DND-41 (cell line): ENCODE results near the gene DSCAML1.

Experiments used
- ATAC-seq: fragments of 200-7000 bp; cut with Tn5 transposase; 3 replicates; pipeline ENCODE4 v1.9.1; 2021; ENCODE audit warnings: low read depth; ENCODE audit not compliant: insufficient read depth
- DNase-seq: peaks from one replicate; pipeline ENCODE4 v3.0.0-alpha.2; 2020
- H2AFZ ChIP-seq: 2 replicates; pipeline ENCODE4 v1.6.0; 2012; ENCODE audit warnings: low read depth, low read length
- H3K27ac ChIP-seq: 2 replicates; pipeline ENCODE4 v1.5.1; 2012; ENCODE audit warnings: low read length, inconsistent platforms
- H3K27me3 ChIP-seq: fragments of 200-600 bp; sonication (generic); 2 replicates; pipeline ENCODE4 v1.6.0; 2012; ENCODE audit warnings: low read length, mild to moderate bottlenecking, inconsistent platforms; ENCODE audit not compliant: insufficient read depth, poor library complexity
- H3K36me3 ChIP-seq: 2 replicates; pipeline ENCODE4 v1.5.1; 2012; ENCODE audit warnings: low read length, inconsistent platforms; ENCODE audit not compliant: insufficient read depth
- H3K4me1 ChIP-seq: 2 replicates; pipeline ENCODE4 v1.5.1; 2012; ENCODE audit warnings: mild to moderate bottlenecking, low read length; ENCODE audit not compliant: insufficient read depth
- H3K4me2 ChIP-seq: 2 replicates; pipeline ENCODE4 v1.6.0; 2012; ENCODE audit warnings: mild to moderate bottlenecking, moderate library complexity, low read length, inconsistent platforms; ENCODE audit not compliant: insufficient read depth
- H3K4me3 ChIP-seq, 2 experiments: fragments of 200-600 bp in 1 of 2; shearing (Covaris generic) in 1 of 2; 2 replicates each; pipeline ENCODE4 v1.5.1; 2012 to 2016; ENCODE audit warnings: inconsistent platforms in 2 of 2, low read length in 2 of 2, mild to moderate bottlenecking in 2 of 2, low read depth in 1 of 2, moderate library complexity in 1 of 2
- H3K79me2 ChIP-seq: 2 replicates; pipeline ENCODE4 v1.6.0; 2012; ENCODE audit warnings: low read length, inconsistent platforms; ENCODE audit not compliant: insufficient read depth
- H3K9ac ChIP-seq: 2 replicates; pipeline ENCODE4 v1.6.0; 2012; ENCODE audit warnings: low read depth, mild to moderate bottlenecking, inconsistent platforms, low read length, moderate library complexity
- H3K9me3 ChIP-seq: 2 replicates; pipeline ENCODE4 v1.5.1; 2012; ENCODE audit warnings: low read length, moderate library complexity, mild to moderate bottlenecking, inconsistent platforms; ENCODE audit not compliant: insufficient read depth, severe bottlenecking
- H4K20me1 ChIP-seq: 2 replicates; pipeline ENCODE4 v1.6.0; 2012; ENCODE audit warnings: low read length; ENCODE audit not compliant: insufficient read depth
- CTCF ChIP-seq: IDR thresholded peaks from 2 replicates; pipeline ENCODE4 v1.5.1; 2012; ENCODE audit warnings: borderline replicate concordance, low read length, moderate library complexity, mild to moderate bottlenecking; ENCODE audit not compliant: poor library complexity, severe bottlenecking; ENCODE audit errors: extremely low read depth
- EZH2 ChIP-seq: IDR thresholded peaks from 3 replicates; pipeline ENCODE4 v1.6.1; 2012; ENCODE audit warnings: borderline replicate concordance, low read depth, mild to moderate bottlenecking, moderate library complexity, low read length, inconsistent platforms; ENCODE audit not compliant: severe bottlenecking

Gene DSCAML1

DNA sequence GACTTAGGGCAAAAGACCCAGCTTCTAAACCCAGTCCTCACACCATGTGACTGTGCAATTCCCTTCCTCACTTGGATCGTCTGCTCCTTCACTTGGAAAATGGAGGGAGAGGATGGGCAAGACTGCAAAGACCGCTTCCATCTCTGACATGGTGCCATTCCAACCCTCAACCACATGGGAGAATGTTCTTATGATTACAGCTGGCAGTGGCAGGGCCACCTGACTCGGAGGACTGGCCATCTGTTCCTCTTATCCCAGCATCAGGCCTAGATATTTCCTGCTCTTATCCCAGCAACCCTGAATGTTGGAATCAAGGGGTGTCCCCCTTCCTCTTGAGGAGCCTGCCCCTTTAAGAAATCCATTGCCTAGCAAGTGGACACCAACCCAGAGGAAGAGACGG lies 15.4 kb downstream of the DSCAML1 start:
- TF ChIP-seq CTCF (no peak), EZH2 (no peak)
- H3K9me3 ChIP-seq: no peaks in the 10 kb centered on the region
- peaks cover 8% of the 10 kb centered on the region; the same call in 1 of the 2 replicates for H4K20me1 ChIP-seq
- no peak for ATAC-seq
- H3K4me1 ChIP-seq: no peaks in the 10 kb centered on the region
- DNase-seq: no peak
- H2AFZ ChIP-seq: no peak overlapping the region
- no peaks in the 10 kb centered on the region for H3K27me3 ChIP-seq
- H3K9ac ChIP-seq: no peak overlapping the region
- H3K4me3 ChIP-seq: no peak overlapping the region
- H3K27ac ChIP-seq: no peak overlapping the region
- no peaks in the 10 kb centered on the region for H3K79me2 ChIP-seq
- no peak overlapping the region for H3K4me2 ChIP-seq
- peaks cover 31% of the 10 kb centered on the region for H3K36me3 ChIP-seq

DNA sequence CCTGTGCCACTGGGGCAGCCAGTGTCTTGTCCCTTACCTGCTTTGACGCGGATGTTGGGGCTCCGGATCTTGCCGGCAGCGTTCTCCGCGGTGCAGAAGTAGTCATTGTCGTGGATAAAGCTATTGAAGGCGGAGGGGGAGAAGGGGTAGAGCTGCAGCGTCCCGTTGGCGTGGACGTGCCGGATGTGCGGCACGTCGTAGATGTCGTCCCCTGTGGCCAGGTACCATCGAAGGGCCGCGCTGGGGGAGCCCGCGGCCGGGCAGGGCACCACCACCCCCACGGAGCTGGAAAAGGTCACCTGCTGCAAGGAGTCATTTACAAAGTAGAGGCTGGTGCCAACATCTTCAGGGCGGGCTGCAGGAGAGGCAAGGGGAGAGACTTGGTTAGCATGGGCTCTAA lies 16.6 kb downstream of the DSCAML1 start:
- Histone ChIP-seq H3K36me3 (peaks cover 40% of the 10 kb centered on the region), H3K4me2 (no peak overlapping the region), H3K9ac (no peak overlapping the region), H3K4me1 (no peaks in the 10 kb centered on the region), H2AFZ (no peak overlapping the region), H3K27ac (no peak overlapping the region), H4K20me1 (peaks cover 8% of the 10 kb centered on the region; the same call in 1 of the 2 replicates), H3K27me3 (no peaks in the 10 kb centered on the region), H3K9me3 (no peaks in the 10 kb centered on the region), H3K4me3 (no peak overlapping the region), H3K79me2 (no peaks in the 10 kb centered on the region)
- TF ChIP-seq CTCF: no peak
- TF ChIP-seq EZH2: no peak
- no peak for ATAC-seq
- no peak for DNase-seq

GRCh38 chr11:117774553-117774952 lies 22.5 kb downstream of the DSCAML1 start:
- Histone ChIP-seq H3K27ac (no peak overlapping the region), H3K9ac (no peak overlapping the region), H3K36me3 (peaks cover 42% of the 10 kb centered on the region), H3K4me2 (no peak overlapping the region), H3K79me2 (no peaks in the 10 kb centered on the region), H3K4me1 (no peaks in the 10 kb centered on the region), H2AFZ (no peak overlapping the region), H3K9me3 (no peaks in the 10 kb centered on the region), H3K27me3 (no peaks in the 10 kb centered on the region), H4K20me1 (peaks cover 3% of the 10 kb centered on the region; the same call in 1 of the 2 replicates), H3K4me3 (no peak overlapping the region)
- no peak for DNase-seq
- ATAC-seq: no peak
- TF ChIP-seq CTCF (no peak), EZH2 (no peak)

DNA sequence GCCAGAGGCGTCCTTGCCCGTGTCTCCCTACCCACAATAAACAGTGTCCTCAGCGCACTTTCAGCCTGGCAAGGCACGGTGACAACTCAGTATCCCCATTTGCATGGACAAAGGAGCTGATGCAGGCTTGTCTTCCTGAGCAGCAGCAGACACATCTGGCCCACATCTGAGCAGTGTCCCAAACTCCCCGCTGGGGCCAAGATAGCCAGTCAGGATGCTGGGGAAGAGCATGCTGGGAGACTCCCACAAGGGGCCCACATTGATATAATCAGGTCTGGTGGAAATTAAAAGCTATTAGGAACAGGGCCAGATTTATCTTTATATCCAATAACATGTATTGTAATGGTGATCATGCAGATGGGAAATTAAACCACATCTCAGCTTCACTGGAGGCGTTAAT lies 24.7 kb downstream of the DSCAML1 start:
- H4K20me1 ChIP-seq: peaks cover 3% of the 10 kb centered on the region; the same call in 1 of the 2 replicates
- H3K4me3 ChIP-seq: no peak overlapping the region
- no peaks in the 10 kb centered on the region for H3K79me2 ChIP-seq
- H3K9ac ChIP-seq: no peak overlapping the region
- peaks cover 25% of the 10 kb centered on the region for H3K36me3 ChIP-seq
- no peaks in the 10 kb centered on the region for H3K27me3 ChIP-seq
- DNase-seq: no peak
- TF ChIP-seq CTCF: no peak
- TF ChIP-seq EZH2: no peak
- H3K4me2 ChIP-seq: no peak overlapping the region
- H3K4me1 ChIP-seq: no peaks in the 10 kb centered on the region
- H3K27ac ChIP-seq: no peak overlapping the region
- no peak overlapping the region for H2AFZ ChIP-seq
- ATAC-seq: no peak
- H3K9me3 ChIP-seq: no peaks in the 10 kb centered on the region
